ENCODE results near the gene BPIFB1.

DNA sequence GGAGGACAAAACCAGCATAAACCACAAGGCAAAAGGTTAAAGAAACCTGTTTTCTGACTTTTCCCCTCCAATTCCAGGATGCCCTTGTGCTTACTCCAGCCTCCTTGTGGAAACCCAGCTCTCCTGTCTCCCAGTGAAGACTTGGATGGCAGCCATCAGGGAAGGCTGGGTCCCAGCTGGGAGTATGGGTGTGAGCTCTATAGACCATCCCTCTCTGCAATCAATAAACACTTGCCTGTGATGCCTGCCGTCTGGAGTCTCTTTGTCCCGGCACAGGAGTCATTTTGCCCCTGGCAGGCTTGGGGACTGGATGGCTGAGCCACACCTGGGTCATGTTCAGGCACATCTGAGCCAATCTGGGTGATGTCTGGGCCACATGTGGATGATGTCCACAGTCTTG, 26.6 kb downstream of the BPIFB1 start:
- TF ChIP-seq CTCF (IDR thresholded peaks at IDR 0.05) (no peak), POLR2A (IDR thresholded peaks at IDR 0.05) (no peak)
